ENCODE measurements around the gene CSNK1D. TPM values are rescaled to one million over a fixed set of nuclear protein-coding genes. Genes with fewer than 3 reads are reported as not detected.

The CSNK1D gene
- total RNA-seq (2022) (157 and 160 TPM in 2 replicates), Bru-seq, nascent RNA (percentile 91 among the genes with signal in this experiment), BruChase-seq, experiment 1, labeled RNA remaining after a 6-hour chase (percentile 91 among the genes with signal in this experiment), BruChase-seq, experiment 2, labeled RNA remaining after a 2-hour chase (percentile 93 among the genes with signal in this experiment)
- long read RNA-seq, transcript CSNK1D-203 (10 exons, 2,047 nt) = major isoform, 26 of 69 reads
- long read RNA-seq, partial matches to known transcripts = 13 of 69 reads
- long read RNA-seq, other reads (novel, unspliced or antisense) = 26 of 69 reads

DNA sequence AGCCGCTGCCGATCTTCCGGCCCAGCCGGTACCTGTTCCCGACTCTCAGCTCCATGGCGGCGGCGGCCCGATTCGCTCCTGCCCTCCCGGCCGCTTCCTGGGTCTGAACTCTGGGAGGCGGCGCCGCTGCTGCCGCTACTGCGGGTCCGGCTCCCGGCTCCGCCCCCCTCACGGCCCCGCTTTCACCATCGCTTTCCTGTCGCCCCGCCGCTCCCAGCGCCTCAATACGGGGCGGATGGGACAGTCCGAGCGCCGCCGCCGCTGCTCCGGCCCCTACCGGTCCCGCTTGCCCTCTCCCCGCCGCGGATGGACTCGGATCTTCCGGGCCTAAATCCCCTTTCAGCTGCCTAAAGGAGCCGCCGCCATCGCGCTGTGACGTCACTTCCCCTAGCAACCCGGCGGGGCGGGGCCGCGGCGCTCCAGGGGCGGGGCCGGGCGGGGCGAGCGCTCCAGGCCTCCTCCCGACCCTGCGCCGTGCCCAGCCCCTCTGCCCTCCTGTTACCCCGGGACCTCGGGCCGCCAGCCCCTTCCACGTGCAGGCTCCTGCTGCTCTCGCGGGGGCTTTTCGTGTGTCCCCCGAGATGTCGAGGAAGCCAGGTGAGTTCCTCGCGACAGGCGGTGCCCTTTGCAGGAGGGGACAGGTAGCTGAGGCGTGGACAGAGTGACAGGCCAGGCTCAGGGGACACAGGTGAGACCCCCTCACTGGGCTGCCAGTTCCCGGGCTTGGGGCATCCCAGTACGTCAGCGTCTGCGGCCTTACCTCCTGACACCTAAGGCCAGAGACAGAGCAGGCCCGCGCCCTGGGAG, at the start of gene CSNK1D:
TSS of gene CSNK1D (minus strand) at position 374 of the 807 bp plus-strand sequence. CDS start at position 55, 319 bp downstream.
- TSS peak; percentile 45 for BruUV-seq (replicated peaks)
- TF ChIP-seq, protein P1, sequence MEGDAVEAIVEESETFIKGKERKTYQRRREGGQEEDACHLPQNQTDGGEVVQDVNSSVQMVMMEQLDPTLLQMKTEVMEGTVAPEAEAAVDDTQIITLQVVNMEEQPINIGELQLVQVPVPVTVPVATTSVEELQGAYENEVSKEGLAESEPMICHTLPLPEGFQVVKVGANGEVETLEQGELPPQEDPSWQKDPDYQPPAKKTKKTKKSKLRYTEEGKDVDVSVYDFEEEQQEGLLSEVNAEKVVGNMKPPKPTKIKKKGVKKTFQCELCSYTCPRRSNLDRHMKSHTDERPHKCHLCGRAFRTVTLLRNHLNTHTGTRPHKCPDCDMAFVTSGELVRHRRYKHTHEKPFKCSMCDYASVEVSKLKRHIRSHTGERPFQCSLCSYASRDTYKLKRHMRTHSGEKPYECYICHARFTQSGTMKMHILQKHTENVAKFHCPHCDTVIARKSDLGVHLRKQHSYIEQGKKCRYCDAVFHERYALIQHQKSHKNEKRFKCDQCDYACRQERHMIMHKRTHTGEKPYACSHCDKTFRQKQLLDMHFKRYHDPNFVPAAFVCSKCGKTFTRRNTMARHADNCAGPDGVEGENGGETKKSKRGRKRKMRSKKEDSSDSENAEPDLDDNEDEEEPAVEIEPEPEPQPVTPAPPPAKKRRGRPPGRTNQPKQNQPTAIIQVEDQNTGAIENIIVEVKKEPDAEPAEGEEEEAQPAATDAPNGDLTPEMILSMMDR (IDR thresholded peaks at IDR 0.05; ENCODE audit: unreplicated experiment) = no peak
- Mint-ChIP-seq H3K4me1 (ENCODE audit: low read depth, unreplicated experiment) (peaks cover 72% of the 10 kb centered on the region), H3K36me3 (ENCODE audit: insufficient read depth, unreplicated experiment) (peaks cover 58% of the 10 kb centered on the region), H3K27ac (ENCODE audit: unreplicated experiment) (peak within 1 kb of the TSS; percentile 100), H3K4me3 (ENCODE audit: low read depth, unreplicated experiment) (peak within 1 kb of the TSS; percentile 79), H3K27me3 (ENCODE audit: unreplicated experiment) (no peaks in the 10 kb centered on the region), H3K9me3 (ENCODE audit: low read depth, unreplicated experiment) (no peaks in the 10 kb centered on the region)
- intact Hi-C loops (cut with micrococcal nuclease; ENCODE audit: unreplicated experiment) = no loop called here
- CTCF ChIA-PET = interaction anchor here (0.6 to 1.3 kb wide), 2 partner anchors 18 to 965 kb away, joined by 3 to 4 read pairs; no protein-coding TSS in a partner anchor
- DNase-seq = peak; percentile 92

DNA sequence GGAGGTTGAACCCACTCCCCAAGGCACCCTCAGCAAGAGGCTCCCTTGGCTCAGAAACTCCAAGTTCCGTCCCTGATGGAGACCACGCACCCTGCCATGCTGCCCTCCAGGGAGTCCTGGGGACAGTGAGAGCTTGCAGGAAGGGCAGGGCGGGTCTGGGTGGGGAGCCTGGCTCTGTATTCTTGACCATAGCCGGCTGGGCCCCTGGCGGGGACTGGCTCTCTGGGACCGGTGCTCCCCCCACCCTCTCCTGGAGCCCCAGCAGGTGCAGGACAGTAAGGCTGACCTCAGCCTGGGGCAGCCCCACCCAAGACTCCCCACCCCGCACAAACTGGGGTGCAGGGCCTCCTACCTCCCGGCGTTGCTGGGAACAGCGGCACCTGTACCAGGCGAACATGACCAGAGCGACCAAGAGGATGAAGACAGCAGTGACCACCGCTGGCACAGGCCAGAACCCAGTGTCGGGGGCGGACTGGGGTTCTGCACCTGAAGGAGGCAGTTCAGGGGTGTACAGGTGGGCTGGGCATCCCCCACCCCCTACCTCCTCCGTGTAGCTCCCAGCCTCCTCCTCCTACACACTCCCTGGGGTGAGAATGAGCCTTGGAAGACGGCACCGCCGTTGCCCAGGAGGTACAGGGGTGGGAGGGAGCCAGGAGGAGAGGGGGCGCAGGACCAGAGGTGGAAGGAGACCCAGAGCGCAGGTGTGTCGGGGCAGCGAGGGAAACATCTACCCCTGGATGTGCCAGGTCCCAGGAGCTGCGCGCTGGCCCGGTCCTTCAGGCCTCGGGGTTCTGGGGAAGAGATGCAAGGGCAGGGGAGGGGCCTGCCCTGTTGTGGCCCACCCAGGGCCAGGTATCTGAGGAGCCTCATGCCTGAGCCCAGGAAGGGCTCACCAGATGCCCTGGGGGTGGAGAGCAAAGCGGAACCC, 49.3 kb upstream of the CSNK1D start:
- H3K4me3 Mint-ChIP-seq (ENCODE audit: low read depth, unreplicated experiment) = no peak overlapping the region
- peaks cover 9% of the 10 kb centered on the region for H3K4me1 Mint-ChIP-seq (ENCODE audit: low read depth, unreplicated experiment)
- TF ChIP-seq, protein P1 (IDR thresholded peaks at IDR 0.05; ENCODE audit: unreplicated experiment) = no peak
- H3K9me3 Mint-ChIP-seq (ENCODE audit: low read depth, unreplicated experiment) = no peaks in the 10 kb centered on the region
- H3K27me3 Mint-ChIP-seq (ENCODE audit: unreplicated experiment) = peaks cover 18% of the 10 kb centered on the region
- intact Hi-C loops (cut with micrococcal nuclease; ENCODE audit: unreplicated experiment) = loop anchor here (10.0 kb wide), 1 partner anchor 78 kb away; no protein-coding TSS in a partner anchor
- DNase-seq = no peak
- H3K36me3 Mint-ChIP-seq (ENCODE audit: insufficient read depth, unreplicated experiment) = peaks cover 10% of the 10 kb centered on the region
- H3K27ac Mint-ChIP-seq (ENCODE audit: unreplicated experiment) = no peak overlapping the region
- BruUV-seq (replicated peaks) = no TSS peak
- CTCF ChIA-PET = interaction anchor here (0.6 to 1.1 kb wide), 4 partner anchors 24 to 154 kb away, joined by 3 to 5 read pairs (median 4); no protein-coding TSS in a partner anchor

DNA sequence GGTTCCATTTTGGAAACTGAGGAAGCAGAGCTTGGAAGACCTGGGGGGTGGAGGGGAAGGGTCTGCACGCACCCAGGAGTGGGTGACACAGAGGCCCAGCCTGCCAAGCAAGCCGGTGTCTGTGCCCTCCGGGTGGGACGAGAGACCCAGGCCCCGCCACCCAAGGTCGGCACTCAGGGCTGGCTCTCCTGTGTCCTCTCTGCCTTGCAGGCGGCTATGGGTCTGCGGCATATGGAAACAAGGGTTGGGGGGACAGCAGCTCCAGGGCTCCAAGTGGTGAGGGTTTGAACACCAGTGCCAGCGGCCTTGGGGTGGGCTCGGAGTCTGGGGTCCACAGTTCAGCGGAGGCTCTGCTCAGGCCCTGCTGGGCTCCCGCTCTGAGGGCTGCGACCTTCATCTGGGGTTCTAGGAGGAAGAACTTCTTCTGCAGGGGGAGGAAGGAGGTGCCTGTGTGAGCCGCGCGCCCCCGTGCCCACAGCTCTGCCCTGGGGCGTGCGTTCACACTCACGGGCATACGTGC, 48.5 kb upstream of the CSNK1D start:
- peaks cover 10% of the 10 kb centered on the region for H3K36me3 Mint-ChIP-seq (ENCODE audit: insufficient read depth, unreplicated experiment)
- TF ChIP-seq, protein P1 (IDR thresholded peaks at IDR 0.05; ENCODE audit: unreplicated experiment) = no peak
- no peak overlapping the region for H3K4me3 Mint-ChIP-seq (ENCODE audit: low read depth, unreplicated experiment)
- DNase-seq = no peak
- CTCF ChIA-PET = interaction anchor here (0.6 kb wide), 1 partner anchor 143 kb away, joined by 5 read pairs; no protein-coding TSS in a partner anchor
- no peak overlapping the region for H3K27ac Mint-ChIP-seq (ENCODE audit: unreplicated experiment)
- intact Hi-C loops (cut with micrococcal nuclease; ENCODE audit: unreplicated experiment) = loop anchor here (10.0 kb wide), 1 partner anchor 77 kb away; no protein-coding TSS in a partner anchor
- peaks cover 9% of the 10 kb centered on the region for H3K4me1 Mint-ChIP-seq (ENCODE audit: low read depth, unreplicated experiment)
- H3K27me3 Mint-ChIP-seq (ENCODE audit: unreplicated experiment) = peaks cover 19% of the 10 kb centered on the region
- no peaks in the 10 kb centered on the region for H3K9me3 Mint-ChIP-seq (ENCODE audit: low read depth, unreplicated experiment)
- BruUV-seq (replicated peaks) = no TSS peak
